ENCODE data around the gene SMTN. TPM values are rescaled to one million over a fixed set of nuclear protein-coding genes. Genes with fewer than 3 reads are reported as not detected.

Gene SMTN
- total RNA-seq, result 69.8 and 129 TPM in 2 replicates

DNA sequence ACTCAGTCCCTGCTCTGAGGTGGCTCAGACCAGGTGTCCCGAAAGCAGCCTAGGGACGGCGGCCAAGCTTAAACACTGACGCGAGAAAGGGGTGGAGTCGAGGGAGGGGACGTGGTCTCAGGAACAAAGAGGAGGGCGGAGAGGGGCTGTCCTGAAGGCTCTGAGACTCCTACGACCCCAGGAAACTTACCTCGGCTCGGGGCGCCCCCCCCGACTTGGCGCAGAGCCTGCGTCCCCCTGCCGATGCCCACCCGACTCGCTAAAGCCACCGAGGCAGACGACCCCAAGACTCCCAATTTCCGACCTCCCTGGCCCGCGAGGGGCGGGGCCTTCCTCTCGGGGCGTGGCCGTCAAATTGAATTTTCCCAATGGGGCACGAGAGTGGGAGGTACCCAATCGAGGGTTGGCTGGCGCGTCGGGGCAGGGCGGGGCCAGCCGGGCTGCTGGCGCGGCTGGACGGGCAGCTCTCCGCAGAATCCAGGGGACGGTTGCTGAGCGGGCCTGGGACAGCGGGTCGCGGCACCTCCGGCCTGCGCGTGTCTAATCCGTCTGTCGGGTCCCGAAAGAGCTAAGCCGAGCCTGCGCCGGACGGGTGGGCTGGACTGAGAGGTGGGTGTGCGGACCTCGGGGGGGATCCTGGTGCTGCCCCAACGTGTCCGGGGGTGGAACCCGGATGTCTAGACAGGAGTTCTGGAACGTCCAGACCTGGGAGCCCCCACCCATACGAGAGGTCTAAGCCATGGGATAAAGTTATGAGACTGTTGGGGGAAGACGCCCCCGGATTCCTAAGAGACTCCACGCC, at the start of gene SMTN:
Gene SMTN, plus strand, starts transcription at position 471 of the 802 bp plus-strand sequence. CDS start 1,941 bp downstream, outside the sequence.

DNA sequence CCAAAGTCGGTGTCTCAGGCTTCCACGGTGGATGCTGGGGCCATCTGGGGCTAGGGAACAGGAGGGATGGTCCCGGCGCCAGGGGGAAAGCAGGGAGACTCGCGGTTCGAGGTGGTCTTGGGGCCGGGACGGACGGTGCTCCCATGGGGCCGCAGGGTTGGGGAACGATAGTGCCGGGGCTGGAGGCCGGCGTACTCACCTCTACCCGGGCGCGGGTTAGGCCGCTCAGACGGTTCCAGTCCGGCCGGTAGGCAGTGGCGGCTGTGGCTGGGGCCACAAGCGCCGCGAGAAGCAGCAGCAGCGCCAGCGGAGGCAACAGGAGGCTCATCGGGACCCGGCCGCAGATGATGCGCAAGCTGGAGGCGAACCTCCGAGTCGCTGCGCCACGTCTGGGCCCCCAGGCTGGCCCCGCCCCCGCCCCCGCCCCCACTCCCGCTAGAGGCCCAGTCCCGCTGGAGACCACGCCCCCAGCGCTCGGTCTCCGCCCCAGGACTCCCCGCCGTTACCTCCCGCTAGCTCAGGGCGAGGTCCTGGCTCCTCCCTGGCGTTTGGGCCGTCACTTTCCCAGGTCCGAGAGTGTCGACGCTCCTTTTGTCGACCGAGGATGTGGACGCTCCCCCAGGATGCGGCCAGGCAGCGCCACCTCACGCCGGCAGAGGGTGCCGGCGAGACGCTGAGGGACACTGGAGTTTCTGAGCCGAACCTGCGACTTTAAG, 26.2 kb downstream of the SMTN start, which contains the start of gene SELENOM:
Gene SELENOM, minus strand, starts transcription at position 391 of the 716 bp plus-strand sequence. Its CDS starts 63 bp downstream, at position 328.

DNA sequence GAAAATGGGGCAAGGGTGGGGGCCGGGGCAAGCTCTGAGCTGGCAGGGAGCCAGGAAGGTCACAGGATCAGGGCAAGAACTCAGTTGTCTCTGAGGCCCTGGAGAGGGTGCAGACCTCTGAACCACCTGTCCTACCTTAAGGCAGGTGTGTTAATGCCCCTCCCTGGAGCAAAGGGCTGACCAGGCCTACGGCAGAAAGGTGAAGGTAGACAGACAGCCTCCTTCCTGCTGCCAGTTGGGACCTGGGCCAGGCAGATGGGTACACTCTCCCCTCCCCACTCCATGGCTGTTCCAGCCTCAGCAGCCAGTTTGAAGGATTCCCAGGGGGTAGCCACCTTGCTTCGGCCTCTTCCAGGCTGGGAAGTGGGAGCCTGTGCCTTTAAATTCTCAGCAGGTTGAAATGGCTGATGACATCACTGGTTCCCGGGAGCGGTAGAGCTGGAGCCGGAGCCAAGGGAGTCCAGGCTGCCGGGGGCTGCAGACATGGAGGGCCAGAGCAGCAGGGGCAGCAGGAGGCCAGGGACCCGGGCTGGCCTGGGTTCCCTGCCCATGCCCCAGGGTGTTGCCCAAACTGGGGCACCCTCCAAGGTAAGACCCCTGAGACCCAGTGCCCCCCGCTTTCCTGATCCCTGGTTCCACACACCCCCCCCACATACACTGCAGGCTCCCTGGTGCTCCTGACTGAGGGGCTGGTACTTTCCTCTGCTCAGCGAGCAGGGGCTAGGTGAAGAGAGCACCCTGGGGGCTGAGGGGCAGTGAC, 41.6 kb downstream of the SMTN start, which contains the start of gene INPP5J:
Gene INPP5J, plus strand, starts transcription at position 435 of the 760 bp plus-strand sequence. Its CDS starts 49 bp downstream, at position 484.

GRCh38 chr22:31139866-31140716, 59.0 kb downstream of the SMTN start, which contains the start of gene PLA2G3:
PLA2G3 (minus strand) TSS chr22:31140508; CDS start chr22:31140354, 154 bp downstream.

Other genes starting within 250 kb of the SMTN start
- gene MORC2, start 112.5 kb upstream of the SMTN start, total RNA-seq, result 14.3 and 19.0 TPM in 2 replicates
- gene TUG1, start 112.1 kb upstream of the SMTN start, total RNA-seq, result 41.9 and 54.2 TPM in 2 replicates
- gene SELENOM, start 26.2 kb downstream of the SMTN start, total RNA-seq, result 30.1 and 74.2 TPM in 2 replicates
- under 0.01 and 0.39 TPM in 2 replicates for gene INPP5J, start 41.6 kb downstream of the SMTN start, total RNA-seq
- gene PLA2G3, start 59.2 kb downstream of the SMTN start, total RNA-seq, result 0.20 TPM in 1 of 2 replicates, not detected in the other
- 26.1 and 29.5 TPM in 2 replicates for gene RNF185, start 78.9 kb downstream of the SMTN start, total RNA-seq
- 9.6 and 13.6 TPM in 2 replicates for gene LIMK2, start 131.0 kb downstream of the SMTN start, total RNA-seq
- gene PIK3IP1, start 211.2 kb downstream of the SMTN start, total RNA-seq, result 5.3 and 12.9 TPM in 2 replicates